OCI-LY7 (cell line): ENCODE data around the gene TAF6L. TPM values are rescaled to one million over a fixed set of nuclear protein-coding genes. Genes with fewer than 3 reads are reported as not detected.

Experiments
- BruUV-seq: library from RNA; stranded (reverse); fragments of 400-500 nt; replicated peaks from 2 replicates; lab custom pipeline; 2021; lab: Mats Ljungman, UMichigan
- CTCF ChIA-PET: fragments of 300-600 bp; sonication (Branson Sonifier 250); formaldehyde crosslinking; loops from one replicate; lab custom pipeline; 2022; ENCODE audit warnings: antibody characterized with exemption; ENCODE audit not compliant: unreplicated experiment; lab: Charles Lee
- POLR2A ChIA-PET: fragments of 300-600 bp; sonication (Branson Sonifier 250); formaldehyde crosslinking; loops from one replicate; lab custom pipeline; 2022; ENCODE audit warnings: antibody characterized with exemption; lab: Charles Lee
- DNase-seq: peaks from one replicate; pipeline ENCODE4 v3.0.0-alpha.2; 2015; ENCODE audit warnings: low spot score
- H2AFZ ChIP-seq: fragments of 200-600 bp; sonication (generic), shearing (Covaris generic); 2 replicates; pipeline ENCODE4 v1.6.1; 2014; ENCODE audit warnings: mild to moderate bottlenecking, antibody characterized with exemption, low read length, moderate library complexity
- H3K27ac ChIP-seq: fragments of 200-600 bp; sonication (generic); 2 replicates; pipeline ENCODE4 v1.5.1; 2014; ENCODE audit warnings: mixed run types, low read depth, mild to moderate bottlenecking, moderate library complexity, low read length, inconsistent platforms; ENCODE audit not compliant: poor library complexity, severe bottlenecking
- H3K36me3 ChIP-seq: fragments of 200-600 bp; sonication (generic); 2 replicates; pipeline ENCODE4 v1.6.1; 2014; ENCODE audit warnings: mild to moderate bottlenecking, antibody characterized with exemption, low read length, moderate library complexity, mixed read lengths; ENCODE audit not compliant: insufficient read depth
- H3K4me1 ChIP-seq: fragments of 200-600 bp; sonication (generic); 2 replicates; pipeline ENCODE4 v1.5.1; 2014; ENCODE audit warnings: mild to moderate bottlenecking, low read length; ENCODE audit not compliant: insufficient read depth, poor library complexity, severe bottlenecking
- H3K4me2 ChIP-seq: fragments of 200-600 bp; sonication (generic); 2 replicates; pipeline ENCODE4 v1.6.1; 2014; ENCODE audit warnings: mild to moderate bottlenecking, low read length
- H3K4me3 ChIP-seq: fragments of 200-600 bp; sonication (generic); 2 replicates; pipeline ENCODE4 v1.5.1; 2014; ENCODE audit warnings: mild to moderate bottlenecking, low read depth, low read length; ENCODE audit not compliant: poor library complexity, severe bottlenecking
- H3K79me2 ChIP-seq: fragments of 200-600 bp; sonication (generic); 2 replicates; pipeline ENCODE4 v1.6.1; 2016; ENCODE audit warnings: low read depth, mild to moderate bottlenecking, low read length, moderate library complexity, mixed read lengths; ENCODE audit not compliant: insufficient read depth
- H3K9me2 ChIP-seq: fragments of 200-600 bp; sonication (generic); 2 replicates; pipeline ENCODE4 v1.6.1; 2016; ENCODE audit warnings: mild to moderate bottlenecking, low read length, mixed read lengths; ENCODE audit not compliant: insufficient read depth
- H3K9me3 ChIP-seq: fragments of 200-600 bp; sonication (generic); 2 replicates; pipeline ENCODE4 v1.6.1; 2014; ENCODE audit warnings: mild to moderate bottlenecking, mixed run types, low read length, mixed read lengths
- H4K20me1 ChIP-seq: fragments of 200-600 bp; sonication (generic); 2 replicates; pipeline ENCODE4 v1.6.1; 2014; ENCODE audit warnings: mild to moderate bottlenecking, antibody characterized with exemption, low read length, moderate library complexity, mixed read lengths; ENCODE audit not compliant: insufficient read depth
- EZH2phosphoT487 ChIP-seq: fragments of 200-600 bp; sonication (generic); IDR thresholded peaks from 2 replicates; pipeline ENCODE4 v1.6.1; 2018; ENCODE audit warnings: low read depth, borderline replicate concordance, mild to moderate bottlenecking, mixed run types, antibody characterized with exemption, low read length, moderate library complexity, mixed read lengths
- intact Hi-C: fragments of 100-400 bp; cut with micrococcal nuclease; formaldehyde crosslinking; loops from one replicate; pipeline ENCODE4 v1.10.0; 2022; ENCODE audit not compliant: unreplicated experiment
- total RNA-seq, 2 experiments: library from RNA; depleted of rRNA in 1 of 2; stranded (reverse); fragments of >200 nt in 1 of 2; shearing (Covaris generic) in 1 of 2; gene quantifications; 2 replicates each; pipeline ENCODE4 v1.2.3, GENCODE V29; 2014 to 2022
- TF ChIP-seq, protein P1 (sequence below): fragments of 200-600 bp; sonication (generic); conservative IDR thresholded peaks from 2 replicates; pipeline ENCODE4 v1.5.1; 2014; ENCODE audit warnings: mild to moderate bottlenecking, antibody characterized with exemption, low read length, moderate library complexity, mixed read lengths

The TAF6L gene
- total RNA-seq, 2 experiments from 2014 or later: 26.1 to 29.9 TPM

DNA sequence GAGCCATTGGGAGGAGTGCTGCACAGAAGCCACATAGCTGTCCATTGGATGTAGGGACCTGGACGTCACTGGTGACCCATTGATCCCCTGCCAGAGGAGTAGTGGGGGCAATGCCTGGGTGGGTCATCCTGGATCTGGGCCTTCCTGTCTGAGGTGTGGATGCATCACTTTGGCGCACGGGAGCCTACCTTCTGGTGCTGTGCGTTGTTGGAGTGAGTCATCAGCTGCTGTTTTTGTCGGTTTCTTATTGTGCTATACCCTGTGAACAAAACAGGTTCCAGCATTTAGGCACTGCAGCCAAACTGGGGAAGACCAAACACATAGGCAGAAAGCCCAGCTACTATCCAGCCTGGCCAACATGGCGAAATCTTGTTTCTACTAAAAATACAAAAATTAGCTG lies 3.2 kb downstream of the TAF6L start:
- Histone ChIP-seq H3K27ac (no peak overlapping the region), H4K20me1 (no peaks in the 10 kb centered on the region), H3K36me3 (peaks cover 34% of the 10 kb centered on the region), H3K4me2 (no peak overlapping the region), H3K4me3 (no peak overlapping the region), H3K4me1 (peaks cover 32% of the 10 kb centered on the region), H3K9me3 (no peaks in the 10 kb centered on the region), H2AFZ (no peak overlapping the region), H3K79me2 (peaks cover 24% of the 10 kb centered on the region; the same call in 1 of the 2 replicates), H3K9me2 (no peaks in the 10 kb centered on the region)
- TF ChIP-seq, protein P1, sequence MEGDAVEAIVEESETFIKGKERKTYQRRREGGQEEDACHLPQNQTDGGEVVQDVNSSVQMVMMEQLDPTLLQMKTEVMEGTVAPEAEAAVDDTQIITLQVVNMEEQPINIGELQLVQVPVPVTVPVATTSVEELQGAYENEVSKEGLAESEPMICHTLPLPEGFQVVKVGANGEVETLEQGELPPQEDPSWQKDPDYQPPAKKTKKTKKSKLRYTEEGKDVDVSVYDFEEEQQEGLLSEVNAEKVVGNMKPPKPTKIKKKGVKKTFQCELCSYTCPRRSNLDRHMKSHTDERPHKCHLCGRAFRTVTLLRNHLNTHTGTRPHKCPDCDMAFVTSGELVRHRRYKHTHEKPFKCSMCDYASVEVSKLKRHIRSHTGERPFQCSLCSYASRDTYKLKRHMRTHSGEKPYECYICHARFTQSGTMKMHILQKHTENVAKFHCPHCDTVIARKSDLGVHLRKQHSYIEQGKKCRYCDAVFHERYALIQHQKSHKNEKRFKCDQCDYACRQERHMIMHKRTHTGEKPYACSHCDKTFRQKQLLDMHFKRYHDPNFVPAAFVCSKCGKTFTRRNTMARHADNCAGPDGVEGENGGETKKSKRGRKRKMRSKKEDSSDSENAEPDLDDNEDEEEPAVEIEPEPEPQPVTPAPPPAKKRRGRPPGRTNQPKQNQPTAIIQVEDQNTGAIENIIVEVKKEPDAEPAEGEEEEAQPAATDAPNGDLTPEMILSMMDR: no peak
- no peak for TF ChIP-seq EZH2phosphoT487
- DNase-seq: no peak
- POLR2A ChIA-PET: interaction anchor here (0.5 to 1.1 kb wide), 6 partner anchors 18 to 95 kb away, joined by 3 to 8 read pairs (median 4); no protein-coding TSS in a partner anchor
- no TSS peak for BruUV-seq
- CTCF ChIA-PET: no interaction called here
- intact Hi-C loops: loop anchor here (5.0 kb wide), 1 partner anchor 102 kb away; the partner anchor contains the start of genes LBHD1 and UQCC3

DNA sequence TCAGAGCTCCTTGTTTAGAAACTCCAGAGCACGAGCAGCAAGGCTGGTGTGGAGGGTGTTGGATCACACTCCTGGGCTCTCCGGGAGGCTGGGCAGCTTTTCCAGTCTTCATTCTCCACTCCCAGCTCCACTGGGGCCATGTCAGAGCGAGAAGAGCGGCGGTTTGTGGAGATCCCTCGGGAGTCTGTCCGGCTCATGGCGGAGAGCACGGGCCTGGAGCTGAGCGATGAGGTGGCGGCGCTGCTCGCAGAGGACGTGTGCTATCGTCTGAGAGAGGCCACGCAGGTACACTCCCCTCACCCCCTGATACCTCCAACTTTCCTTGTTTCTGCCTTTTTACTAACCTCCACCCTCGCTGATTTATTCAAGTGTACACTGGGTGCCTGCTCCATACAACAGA lies 4.5 kb downstream of the TAF6L start:
- no peak overlapping the region for H2AFZ ChIP-seq
- H4K20me1 ChIP-seq: no peaks in the 10 kb centered on the region
- peaks cover 39% of the 10 kb centered on the region for H3K36me3 ChIP-seq
- H3K4me3 ChIP-seq: no peak overlapping the region
- no peak overlapping the region for H3K4me2 ChIP-seq
- H3K9me3 ChIP-seq: no peaks in the 10 kb centered on the region
- intact Hi-C loops: no loop called here
- no peak for TF ChIP-seq EZH2phosphoT487
- TF ChIP-seq, protein P1: no peak
- no peaks in the 10 kb centered on the region for H3K9me2 ChIP-seq
- no peak overlapping the region for H3K27ac ChIP-seq
- CTCF ChIA-PET: no interaction called here
- peaks cover 20% of the 10 kb centered on the region for H3K4me1 ChIP-seq
- POLR2A ChIA-PET: interaction anchor here (0.6 to 1.6 kb wide), 2 partner anchors 22 to 1407 kb away, joined by 5 to 6 read pairs; partner anchors contain the start of gene ZBTB3
- DNase-seq: no peak
- BruUV-seq: no TSS peak
- peaks cover 24% of the 10 kb centered on the region; the same call in 1 of the 2 replicates for H3K79me2 ChIP-seq

DNA sequence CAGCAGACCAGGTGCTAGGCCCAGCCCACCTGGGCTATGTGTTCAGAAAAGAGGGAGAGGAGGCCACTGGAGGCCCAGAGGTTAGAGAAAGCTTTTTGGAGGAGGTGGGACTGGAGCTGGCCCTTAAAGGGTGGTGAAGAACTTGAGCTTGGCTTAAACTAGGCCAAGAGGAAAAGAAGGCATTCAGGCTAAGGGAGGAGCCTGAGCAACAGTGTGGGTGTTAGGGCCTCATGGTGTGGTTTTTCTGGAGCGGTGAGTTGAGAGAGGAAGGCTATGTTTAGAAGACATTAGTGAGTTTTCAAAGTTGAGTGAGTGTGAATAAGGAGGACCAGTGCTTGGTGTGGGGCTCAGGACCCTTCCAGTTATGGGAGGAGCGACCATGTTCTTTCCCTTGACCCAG lies 6.2 kb downstream of the TAF6L start:
- no peak for DNase-seq
- TF ChIP-seq, protein P1: no peak
- TF ChIP-seq EZH2phosphoT487: no peak
- intact Hi-C loops: no loop called here
- ChIA-PET POLR2A (no interaction called here), CTCF (no interaction called here)
- Histone ChIP-seq H3K4me2 (no peak overlapping the region), H2AFZ (no peak overlapping the region), H3K27ac (no peak overlapping the region), H3K9me2 (no peaks in the 10 kb centered on the region), H3K4me1 (peaks cover 12% of the 10 kb centered on the region), H3K9me3 (no peaks in the 10 kb centered on the region), H3K79me2 (peaks cover 16% of the 10 kb centered on the region; the same call in 1 of the 2 replicates), H3K36me3 (peaks cover 51% of the 10 kb centered on the region), H4K20me1 (no peaks in the 10 kb centered on the region), H3K4me3 (no peak overlapping the region)
- BruUV-seq: no TSS peak
